ENCODE measurements around the gene NFATC1. TPM values are rescaled to one million over a fixed set of nuclear protein-coding genes. Genes with fewer than 3 reads are reported as not detected.

Gene NFATC1
- total and polyA plus RNA-seq, 2 donors from 2014 or later = 4.3 to 17.2 TPM

- no peaks in the 10 kb centered on the region for H3K27me3 ChIP-seq (ENCODE audit: control insufficient read depth, insufficient read depth, low read length)
- DNase-seq = peak in 1 of 5 donors; percentile 45
Measured at GRCh38 chr18:79534356-79534755, 138.6 kb downstream of the NFATC1 start.

GRCh38 chr18:79537758-79538157 is 142.0 kb downstream of the NFATC1 start:
- no peak overlapping the region for H3K27ac ChIP-seq (ENCODE audit: low read depth in 2 of 2, low read length in 2 of 2)
- H3K27me3 ChIP-seq (ENCODE audit: control insufficient read depth, insufficient read depth, low read length) = no peaks in the 10 kb centered on the region
- H3K9me3 ChIP-seq (ENCODE audit: control insufficient read depth in 2 of 3, insufficient read depth in 1 of 3, low read length in 3 of 3) = peaks cover 0 to 9% (median 2%) of the 10 kb centered on the region in 3 donors
- FAIRE-seq (no peak), DNase-seq (no peak)
- H3K4me1 ChIP-seq (ENCODE audit: control insufficient read depth in 2 of 3, insufficient read depth in 2 of 3, low read depth in 1 of 3, low read length in 3 of 3) = no peaks in the 10 kb centered on the region
- H3K9ac ChIP-seq (ENCODE audit: low read length in 3 of 3) = no peak overlapping the region
- no peaks in the 10 kb centered on the region for H3K36me3 ChIP-seq (ENCODE audit: control insufficient read depth in 2 of 3, insufficient read depth in 3 of 3, low read length in 3 of 3)
- no peak for TF ChIP-seq CTCF (IDR thresholded peaks at IDR 0.05; ENCODE audit: borderline replicate concordance, extremely low read depth, insufficient read depth)
- H3K4me3 ChIP-seq (ENCODE audit: low read length in 3 of 3) = no peak overlapping the region
- intact Hi-C loops (cut with DNase I) = no loop called here

More at GRCh38 chr18:79534356-79534755, 138.6 kb downstream of the NFATC1 start:
- Histone ChIP-seq H3K36me3 (ENCODE audit: control insufficient read depth in 2 of 3, insufficient read depth in 3 of 3, low read length in 3 of 3) (no peaks in the 10 kb centered on the region), H3K4me3 (ENCODE audit: low read length in 3 of 3) (no peak overlapping the region), H3K9ac (ENCODE audit: low read length in 3 of 3) (no peak overlapping the region), H3K9me3 (ENCODE audit: control insufficient read depth in 2 of 3, insufficient read depth in 1 of 3, low read length in 3 of 3) (peaks cover 0 to 9% (median 2%) of the 10 kb centered on the region in 3 donors), H3K4me1 (ENCODE audit: control insufficient read depth in 2 of 3, insufficient read depth in 2 of 3, low read depth in 1 of 3, low read length in 3 of 3) (no peaks in the 10 kb centered on the region), H3K27ac (ENCODE audit: low read depth in 2 of 2, low read length in 2 of 2) (no peak overlapping the region)
- no peak for FAIRE-seq
- intact Hi-C loops (cut with DNase I) = no loop called here
- no peak for TF ChIP-seq CTCF (IDR thresholded peaks at IDR 0.05; ENCODE audit: borderline replicate concordance, extremely low read depth, insufficient read depth)

GRCh38 chr18:79538635-79539034 is 142.9 kb downstream of the NFATC1 start:
- H3K9me3 ChIP-seq (ENCODE audit: control insufficient read depth in 2 of 3, insufficient read depth in 1 of 3, low read length in 3 of 3) = peaks cover 0 to 9% (median 2%) of the 10 kb centered on the region in 3 donors
- H3K4me1 ChIP-seq (ENCODE audit: control insufficient read depth in 2 of 3, insufficient read depth in 2 of 3, low read depth in 1 of 3, low read length in 3 of 3) = no peaks in the 10 kb centered on the region
- H3K27me3 ChIP-seq (ENCODE audit: control insufficient read depth, insufficient read depth, low read length) = no peaks in the 10 kb centered on the region
- no peak for FAIRE-seq
- H3K27ac ChIP-seq (ENCODE audit: low read depth in 2 of 2, low read length in 2 of 2) = no peak overlapping the region
- H3K36me3 ChIP-seq (ENCODE audit: control insufficient read depth in 2 of 3, insufficient read depth in 3 of 3, low read length in 3 of 3) = no peaks in the 10 kb centered on the region
- intact Hi-C loops (cut with DNase I) = no loop called here
- H3K9ac ChIP-seq (ENCODE audit: low read length in 3 of 3) = no peak overlapping the region
- no peak overlapping the region for H3K4me3 ChIP-seq (ENCODE audit: low read length in 3 of 3)
- no peak for TF ChIP-seq CTCF (IDR thresholded peaks at IDR 0.05; ENCODE audit: borderline replicate concordance, extremely low read depth, insufficient read depth)
- DNase-seq = no peak

All from kidney (tissue), 14 donors.